Myocyte (in vitro differentiated cells): ENCODE data around the gene ABCG2. TPM values are rescaled to one million over a fixed set of nuclear protein-coding genes. Genes with fewer than 3 reads are reported as not detected.
"Not testable (repeated sequence)": the region's sequence is repeated elsewhere in the genome, so short reads cannot be mapped to it uniquely, and the experiment has no call there.

Experiments
- DNase-seq: peaks from one replicate; pipeline ENCODE4 v3.0.0-alpha.2; 2012; ENCODE audit warnings: low read depth
- total RNA-seq: library from RNA; depleted of rRNA; stranded (reverse); fragments of >200 nt; gene quantifications from 2 replicates; pipeline ENCODE4 v1.2.3, GENCODE V29; 2014

Gene ABCG2
- total RNA-seq, 1 donor from 2014 or later = 0.88 TPM

DNA sequence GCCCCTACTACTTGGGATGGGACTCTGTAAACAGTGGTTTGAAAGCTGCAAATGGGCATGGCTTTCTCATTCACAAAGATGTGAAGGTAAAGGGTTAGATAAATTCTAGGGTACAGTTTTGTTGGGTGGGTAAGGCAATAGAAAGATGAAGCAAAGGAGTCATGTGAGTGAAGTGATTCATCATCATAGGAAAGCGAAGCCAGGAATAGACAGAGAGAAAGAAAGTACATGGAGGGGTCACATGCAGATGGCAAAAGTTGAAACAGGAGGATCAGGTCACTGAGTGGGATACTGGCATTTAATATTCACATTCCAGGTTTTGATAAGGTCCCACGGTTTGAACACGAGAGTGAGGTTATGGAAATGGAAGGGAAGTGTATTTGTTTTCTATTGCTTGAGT, 8.2 kb upstream of the ABCG2 start:
- no peak for DNase-seq

DNA sequence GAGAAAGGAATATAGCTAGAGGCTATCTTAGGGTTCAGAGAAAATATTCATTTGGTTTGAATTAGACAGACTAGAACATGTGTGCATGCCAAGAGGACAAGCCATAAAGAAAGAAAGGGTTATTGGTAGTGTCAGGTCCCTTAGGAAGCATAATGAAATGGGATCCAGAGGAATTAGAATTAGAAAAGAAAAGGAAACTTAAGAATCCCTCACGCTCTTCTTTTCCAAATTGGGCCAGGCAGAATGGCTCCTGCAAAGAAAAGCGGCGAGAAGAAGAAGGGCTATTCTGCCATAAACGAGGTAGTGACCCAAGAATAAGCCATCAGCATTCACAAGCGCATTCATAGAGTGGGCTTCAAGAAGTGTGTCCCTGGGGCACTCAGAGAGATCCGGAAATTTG, 4.9 kb upstream of the ABCG2 start:
- DNase-seq = no peak

DNA sequence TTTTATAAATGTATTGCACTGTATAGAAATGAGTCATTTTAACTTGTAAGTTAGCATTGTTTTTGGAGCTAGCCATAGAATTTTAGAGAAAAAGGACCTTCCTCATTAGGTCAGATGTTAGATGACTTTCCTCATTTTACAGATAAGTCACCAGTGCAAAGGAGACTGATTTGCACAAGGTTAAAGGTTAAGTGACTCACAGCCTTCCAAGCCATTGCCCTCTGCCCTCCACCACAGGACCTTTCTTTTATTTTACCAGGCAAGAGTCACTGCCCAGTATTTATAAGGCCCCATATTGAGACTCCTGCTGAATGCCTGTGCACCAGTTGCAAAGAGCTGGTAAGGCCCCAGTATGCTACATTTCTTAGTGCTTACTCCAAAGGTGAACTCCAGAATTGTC, 4.2 kb upstream of the ABCG2 start:
- no peak for DNase-seq

DNA sequence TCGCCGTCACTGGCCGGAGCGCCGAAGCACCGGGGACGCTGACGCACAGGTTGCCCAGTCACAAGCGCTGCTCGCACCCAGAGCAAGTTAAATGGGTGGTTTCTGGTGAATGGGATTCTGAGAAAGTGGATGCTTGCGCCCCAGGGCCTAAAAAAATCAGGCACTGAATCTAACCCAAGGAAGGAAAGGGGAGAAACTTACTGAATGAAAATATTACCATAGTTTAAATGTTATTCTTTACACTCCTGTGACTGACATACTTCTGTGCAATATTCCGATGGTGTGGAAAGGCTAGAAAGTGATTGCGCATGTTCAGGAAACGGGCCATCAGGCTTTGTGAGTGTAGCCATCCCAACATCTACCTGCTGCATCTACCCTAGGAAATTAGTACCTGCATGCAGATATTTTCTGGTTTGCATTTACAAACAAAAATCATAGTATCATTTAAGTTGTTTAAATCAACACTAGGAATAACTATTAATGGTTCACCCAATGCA, 838 bp upstream of the ABCG2 start:
- DNase-seq = no peak

DNA sequence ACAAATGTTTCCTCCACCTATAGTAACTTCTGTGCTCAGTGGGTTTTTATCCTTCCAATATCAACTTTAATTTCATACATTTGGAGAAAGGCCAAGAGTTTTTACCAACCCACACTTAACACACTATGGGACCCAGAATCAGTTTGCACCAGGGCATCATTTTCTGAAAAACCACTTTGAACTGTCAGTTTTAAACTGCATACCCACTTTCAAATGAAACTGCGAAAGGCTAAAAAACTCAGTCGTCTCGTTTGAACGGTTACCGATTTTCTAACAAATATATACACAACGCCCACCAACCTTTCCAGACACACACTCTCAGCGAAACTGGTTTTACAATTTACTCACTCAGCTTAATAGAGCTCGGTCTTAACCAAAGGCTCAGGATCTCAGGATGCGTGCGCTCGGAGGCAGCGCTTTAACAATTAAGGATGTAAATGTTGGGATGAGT, 376 bp downstream of the ABCG2 start:
- no peak for DNase-seq

DNA sequence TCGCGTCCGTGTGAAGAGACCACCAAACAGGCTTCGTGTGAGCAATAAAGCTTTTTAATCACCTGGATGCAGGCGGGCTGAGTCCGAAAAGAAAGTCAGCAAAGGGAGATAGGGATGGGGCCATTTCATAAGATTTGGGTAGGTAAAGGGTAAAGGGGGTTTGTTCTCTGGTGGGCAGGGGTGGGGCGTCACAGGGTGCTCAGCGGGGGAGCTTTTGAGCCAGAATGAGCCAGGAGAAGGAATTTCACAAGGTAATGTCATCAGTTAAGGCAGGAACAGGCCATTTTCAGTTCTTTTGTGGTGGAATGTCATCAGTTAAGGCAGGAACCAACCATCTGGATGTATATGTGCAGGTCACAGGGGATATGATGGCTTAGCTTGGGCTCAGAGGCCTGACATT, 6.1 kb downstream of the ABCG2 start:
- DNase-seq = not testable (repeated sequence)

DNA sequence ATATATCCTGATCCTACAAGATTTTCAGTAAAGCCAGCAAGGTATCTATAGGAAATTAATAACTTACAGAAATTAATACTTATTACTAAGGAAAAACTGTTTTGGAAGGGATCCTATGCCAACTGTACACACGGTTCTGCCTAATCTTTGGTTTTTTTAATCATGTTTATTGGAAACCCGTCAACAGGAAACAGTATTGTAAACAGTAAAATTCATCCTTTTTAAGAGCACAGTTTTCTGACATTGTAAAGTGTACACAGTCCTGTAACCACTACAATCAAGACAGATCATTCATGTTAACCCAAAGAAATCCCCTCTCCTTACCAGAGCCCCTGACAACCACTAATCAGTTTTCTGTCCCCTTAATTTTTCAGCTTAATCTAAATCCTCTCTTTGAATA, 9.9 kb downstream of the ABCG2 start:
- no peak for DNase-seq

DNA sequence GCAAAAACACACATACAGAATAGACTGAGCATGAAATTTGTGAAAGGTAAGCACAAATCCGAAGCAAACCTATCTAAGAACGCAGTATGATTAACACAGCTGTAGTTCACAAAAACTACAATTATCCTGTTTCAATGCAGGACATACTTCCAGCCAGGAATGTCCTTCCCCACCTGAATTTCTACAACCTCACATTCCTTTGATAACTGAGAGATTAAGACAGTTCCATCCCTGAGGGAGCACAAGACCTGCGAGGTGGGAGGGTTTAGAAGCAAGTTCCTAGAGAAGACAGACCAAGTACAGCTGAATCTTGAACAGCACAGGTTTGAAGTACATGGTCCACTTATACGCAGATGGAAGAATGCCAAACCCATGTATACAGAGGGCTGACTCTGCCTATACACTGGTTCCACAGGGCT, 10.6 kb downstream of the ABCG2 start:
- DNase-seq = no peak

DNA sequence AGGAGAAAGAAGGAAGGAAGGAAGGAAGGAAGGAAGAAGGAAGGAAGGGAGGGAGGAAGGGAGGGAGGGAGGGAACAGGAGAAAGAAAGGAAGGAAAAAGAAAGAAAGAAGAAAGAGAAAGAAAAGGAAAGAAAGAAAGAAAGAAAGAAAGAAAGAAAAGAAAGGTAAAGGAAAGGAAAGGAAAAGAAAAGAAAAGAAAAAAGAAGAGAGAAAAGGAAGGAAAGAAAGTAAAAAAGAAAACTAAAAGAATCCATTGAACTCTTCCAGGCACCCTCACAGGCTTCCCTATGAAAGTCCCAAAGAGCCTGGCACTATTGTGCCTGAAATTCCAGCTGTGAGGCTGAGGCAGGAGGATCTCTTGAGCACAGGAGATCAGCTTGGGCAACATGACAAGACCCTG, 11.5 kb downstream of the ABCG2 start:
- no peak for DNase-seq

DNA sequence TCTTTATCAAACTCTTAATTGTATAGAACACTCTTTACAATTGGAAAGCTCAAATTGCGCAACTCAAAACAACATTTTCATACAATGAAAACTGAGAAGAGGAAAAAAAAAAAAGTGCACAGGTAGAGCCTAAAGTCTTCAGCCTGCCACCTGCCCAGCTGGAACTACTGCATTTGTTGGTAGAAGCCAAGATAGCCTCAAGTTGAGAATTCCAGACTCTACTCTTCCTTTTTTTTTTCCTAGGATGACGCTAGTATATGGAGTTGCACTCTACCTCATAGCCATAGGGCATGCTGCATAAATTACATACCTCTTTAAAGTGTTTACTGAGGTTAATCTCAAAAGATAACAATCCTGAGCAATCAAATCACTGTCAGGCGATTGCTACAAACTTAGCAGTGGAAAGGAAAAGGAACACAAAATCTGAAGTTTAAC, 13.6 kb downstream of the ABCG2 start:
- DNase-seq = no peak

DNA sequence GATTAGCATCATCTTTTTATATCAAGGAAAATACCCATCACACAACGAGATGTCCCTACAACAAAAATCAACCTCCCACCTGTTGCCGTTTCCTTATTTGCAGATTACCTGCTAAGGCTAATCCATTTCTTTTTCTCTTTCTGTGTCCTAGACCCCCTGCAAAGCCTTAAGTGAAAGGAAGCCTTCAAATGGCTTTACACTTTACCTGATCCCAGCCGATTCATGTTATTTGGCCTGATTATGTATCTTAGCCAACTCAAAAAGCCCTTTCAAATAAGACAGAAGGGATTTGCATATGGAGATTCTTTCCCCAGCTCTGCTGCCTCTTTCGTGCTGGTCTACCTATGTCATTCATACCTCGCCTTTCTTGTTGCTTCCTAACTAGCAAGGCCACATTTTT, 14.4 kb downstream of the ABCG2 start:
- no peak for DNase-seq

DNA sequence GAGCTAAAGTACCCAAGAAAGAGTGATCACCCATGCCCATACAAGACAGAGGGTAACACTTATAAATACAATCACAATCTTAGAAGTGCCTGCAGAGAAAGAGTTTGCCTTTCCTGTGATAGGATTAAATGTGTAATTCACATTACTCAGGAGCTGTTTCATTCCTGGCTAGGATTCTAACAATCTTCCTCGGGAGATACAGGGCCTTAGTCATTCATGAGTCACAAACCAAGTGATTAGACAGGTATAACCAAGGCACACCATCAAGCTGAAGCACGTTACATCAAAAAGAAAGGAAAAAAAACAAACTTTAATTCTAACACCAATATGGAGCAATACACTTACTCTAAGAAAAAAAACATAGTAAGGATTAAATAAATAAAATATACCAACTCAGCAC, 14.9 kb downstream of the ABCG2 start:
- DNase-seq = no peak

DNA sequence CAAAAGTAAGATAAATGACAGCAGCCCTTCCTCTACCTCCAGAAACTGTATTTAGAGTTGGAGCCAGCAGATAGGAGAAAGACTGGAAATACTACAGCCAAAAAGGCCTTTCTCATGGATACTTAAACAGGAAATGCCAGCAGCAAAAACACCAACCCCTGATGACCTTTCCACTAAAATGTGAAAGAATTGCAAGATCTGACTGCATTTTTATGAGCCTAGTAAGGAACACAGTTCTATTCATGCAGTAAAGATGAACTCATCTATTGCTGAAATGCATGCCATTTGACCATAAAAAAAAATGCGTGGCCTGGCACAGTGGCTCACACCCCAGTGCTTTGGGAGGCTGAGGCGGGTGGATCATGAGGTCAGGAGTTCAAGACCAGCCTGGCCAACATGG, 19.9 kb downstream of the ABCG2 start:
- DNase-seq = peak; percentile 22

DNA sequence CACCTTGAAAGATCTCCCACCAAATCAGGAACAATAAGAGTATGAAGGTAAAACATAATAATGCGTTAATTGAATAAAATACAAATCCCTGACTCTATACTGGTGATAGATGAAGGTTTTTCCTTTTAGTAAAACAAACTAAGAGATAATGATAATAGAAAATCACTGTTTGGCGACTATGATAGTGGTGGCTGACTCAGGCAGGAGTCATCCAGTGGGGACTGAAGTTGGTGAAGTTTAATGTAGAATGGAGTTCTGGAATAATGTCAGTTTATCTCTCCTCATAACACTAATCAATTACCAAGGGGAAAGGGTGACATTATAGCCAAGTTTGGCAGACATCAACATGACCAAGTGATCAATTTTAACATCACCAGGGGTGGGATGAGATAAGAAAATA, 21.3 kb downstream of the ABCG2 start:
- DNase-seq = no peak

DNA sequence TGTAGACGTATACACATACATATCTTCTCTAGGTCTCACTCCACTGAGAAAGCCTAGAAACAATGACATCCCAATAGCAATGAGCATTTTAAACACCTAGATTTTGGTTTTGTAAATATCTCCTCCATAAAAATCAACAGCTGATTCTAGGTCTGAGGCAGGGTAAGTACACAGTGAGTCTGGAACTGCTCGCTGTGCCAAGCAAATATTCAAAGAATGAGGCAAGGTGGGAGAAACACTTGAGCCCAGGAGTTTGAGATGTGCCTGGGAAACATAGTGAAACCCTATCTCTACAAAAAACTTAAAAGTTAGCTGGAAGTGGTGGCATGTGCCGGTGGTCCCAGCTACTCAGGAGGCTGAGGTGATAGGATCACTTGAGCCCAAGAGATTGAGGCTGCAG, 22.2 kb downstream of the ABCG2 start:
- no peak for DNase-seq

DNA sequence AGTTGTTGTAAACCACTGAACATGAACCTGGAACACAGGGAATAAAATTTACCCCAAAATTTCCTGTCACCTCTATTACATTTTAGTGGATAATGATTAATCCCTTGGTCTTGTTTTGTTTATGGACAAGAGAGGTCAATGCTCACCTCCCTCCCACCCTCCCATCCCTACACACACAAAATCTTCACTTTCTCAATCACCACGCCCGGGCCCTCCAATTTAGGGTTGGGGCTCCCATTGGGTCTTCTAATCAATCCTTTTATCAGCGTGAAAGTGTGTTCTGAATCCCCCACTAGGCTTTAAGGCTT, 23.1 kb downstream of the ABCG2 start:
- DNase-seq = no peak

DNA sequence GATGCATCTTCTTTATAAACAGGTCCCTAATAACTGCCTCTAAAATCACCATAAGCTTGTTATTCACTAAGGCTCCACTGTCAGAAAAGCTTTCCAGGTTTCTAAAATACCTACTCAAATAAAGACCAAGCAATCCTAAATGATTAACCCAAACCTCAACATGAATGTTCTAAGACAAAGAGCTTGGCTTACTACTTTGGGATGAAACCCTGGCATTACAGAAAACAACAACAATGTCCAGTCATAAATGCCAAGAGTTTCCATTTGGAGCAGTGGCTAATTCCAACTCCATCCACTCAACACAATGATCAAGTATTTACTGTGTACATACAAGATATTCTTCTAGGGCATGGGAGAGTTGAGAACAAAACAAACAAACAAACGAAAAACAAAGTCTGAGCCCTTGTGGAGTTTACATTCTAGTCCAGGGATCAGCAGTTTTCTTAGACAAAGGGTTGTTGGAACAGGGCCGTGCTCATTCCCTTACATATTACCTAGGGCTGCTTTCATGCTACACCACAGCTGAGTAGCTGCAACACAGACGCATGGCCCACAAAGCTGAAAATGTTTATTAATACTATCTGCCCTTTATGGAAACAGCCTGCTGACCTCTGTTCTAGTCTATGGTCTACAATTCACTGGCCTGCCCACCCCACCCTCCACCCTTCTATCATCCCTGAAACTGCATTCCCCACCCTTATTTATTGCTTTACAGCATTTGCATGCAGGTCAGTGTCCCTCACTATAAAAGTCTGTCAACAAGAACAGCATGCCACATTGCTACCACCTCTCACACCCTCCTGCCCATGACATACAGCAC, 23.7 kb downstream of the ABCG2 start:
- no peak for DNase-seq

DNA sequence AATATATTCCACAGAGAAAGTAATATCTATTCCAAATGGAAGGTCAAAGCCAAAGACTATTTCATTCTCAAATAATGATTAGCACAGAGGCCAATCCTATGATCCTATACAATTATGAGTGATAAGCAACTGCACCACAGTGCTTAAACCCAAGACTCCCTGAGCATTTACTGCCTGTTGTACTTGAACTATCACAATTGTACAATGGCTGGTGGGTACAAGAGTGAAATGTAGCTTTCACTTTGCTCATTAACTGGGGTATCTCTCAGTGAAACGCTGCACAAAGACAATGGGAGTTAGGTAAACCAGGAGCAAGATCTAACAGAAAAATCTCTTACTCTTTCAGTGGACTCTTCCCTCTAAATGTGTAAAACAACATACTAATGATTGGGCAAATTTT, 24.3 kb downstream of the ABCG2 start:
- DNase-seq = no peak

DNA sequence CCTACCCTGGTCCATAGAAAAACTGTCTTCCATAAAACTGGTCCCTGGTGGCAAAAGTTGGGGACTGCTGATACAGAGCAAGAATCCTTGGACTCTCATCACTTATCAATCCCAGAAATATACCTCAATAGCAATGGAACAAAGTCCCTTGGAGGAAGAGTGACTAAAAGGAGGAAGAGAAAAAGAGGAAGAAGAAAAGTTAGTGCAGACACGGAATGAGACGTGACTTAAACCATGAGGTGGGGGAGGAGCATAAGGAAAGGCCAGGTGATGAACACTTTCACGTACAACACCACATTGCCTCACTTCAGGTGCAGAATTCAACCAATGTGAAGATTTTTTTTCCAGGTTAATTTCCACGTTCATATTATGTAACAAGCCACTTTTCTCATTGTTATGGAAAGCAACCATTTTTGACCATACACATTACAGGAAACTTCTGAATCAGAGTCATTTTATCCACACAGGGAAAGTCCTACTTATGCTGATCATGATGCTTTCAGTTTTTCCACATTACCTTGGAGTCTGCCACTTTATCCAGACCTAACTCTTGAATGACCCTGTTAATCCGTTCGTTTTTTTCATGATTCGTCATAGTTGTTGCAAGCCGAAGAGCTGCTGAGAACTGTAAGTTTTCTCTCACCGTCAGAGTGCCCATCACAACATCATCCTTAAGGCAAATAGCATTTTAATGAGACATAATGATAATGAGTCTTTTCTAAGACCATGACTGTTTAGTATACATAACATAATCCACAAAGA, 27.7 kb downstream of the ABCG2 start:
- no peak for DNase-seq

DNA sequence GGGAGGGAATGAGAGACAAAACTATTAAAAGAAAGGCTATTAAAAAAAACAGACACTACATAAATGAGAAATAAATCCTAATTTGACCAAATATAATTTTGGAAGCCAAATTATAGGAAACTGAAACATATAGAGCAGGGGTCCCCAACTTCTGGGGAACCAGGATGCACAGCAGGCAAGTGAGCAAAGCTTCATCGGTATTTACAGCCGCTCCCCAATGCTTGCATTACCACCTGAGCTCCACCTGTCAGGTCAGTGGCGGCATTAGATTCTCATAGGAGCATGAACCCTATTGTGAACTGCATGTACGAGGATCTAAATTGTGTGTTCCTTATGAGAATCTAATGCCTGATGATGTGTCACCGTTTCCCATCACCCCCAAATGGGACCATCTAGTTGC, 28.4 kb downstream of the ABCG2 start:
- DNase-seq = no peak

DNA sequence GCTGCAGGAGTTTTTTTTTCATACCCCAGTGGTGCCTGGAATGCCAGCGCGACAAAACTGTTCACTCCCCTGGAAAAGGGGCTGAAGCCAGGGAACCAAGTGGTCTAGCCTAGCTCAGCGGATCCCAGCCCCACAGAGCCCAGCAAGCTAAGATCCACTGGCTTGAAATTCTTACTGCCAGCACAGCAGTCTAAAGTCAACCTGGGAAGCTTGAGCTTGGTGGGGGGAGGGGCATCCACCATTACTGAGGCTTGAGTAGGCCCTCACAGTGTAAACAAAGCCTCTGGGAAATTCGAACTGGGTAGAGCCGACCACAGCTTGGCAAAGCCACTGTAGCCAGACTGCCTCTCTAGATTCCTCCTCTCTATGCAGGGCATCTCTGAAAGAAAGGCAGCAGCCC, 36.2 kb downstream of the ABCG2 start:
- DNase-seq = peak; percentile 33

DNA sequence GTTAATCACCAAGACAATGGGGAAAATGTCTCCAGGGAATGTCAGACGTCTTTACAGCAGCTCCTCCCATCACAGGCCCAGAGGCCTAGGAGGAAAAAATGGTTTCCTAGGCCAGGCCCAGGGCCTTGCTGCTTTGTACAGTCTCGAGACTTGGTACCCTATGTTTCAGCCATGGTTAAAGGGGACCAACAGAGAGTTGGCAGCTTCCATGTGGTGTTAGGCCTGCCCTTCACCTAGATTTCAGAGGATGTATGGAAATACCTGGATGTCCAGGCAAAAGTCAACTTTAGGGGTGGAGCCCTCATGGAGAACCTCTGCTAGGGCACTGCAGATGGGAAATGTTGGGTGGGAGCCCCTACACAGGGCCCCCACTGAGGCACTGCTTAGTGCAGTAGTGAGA, 38.5 kb downstream of the ABCG2 start:
- DNase-seq = no peak

DNA sequence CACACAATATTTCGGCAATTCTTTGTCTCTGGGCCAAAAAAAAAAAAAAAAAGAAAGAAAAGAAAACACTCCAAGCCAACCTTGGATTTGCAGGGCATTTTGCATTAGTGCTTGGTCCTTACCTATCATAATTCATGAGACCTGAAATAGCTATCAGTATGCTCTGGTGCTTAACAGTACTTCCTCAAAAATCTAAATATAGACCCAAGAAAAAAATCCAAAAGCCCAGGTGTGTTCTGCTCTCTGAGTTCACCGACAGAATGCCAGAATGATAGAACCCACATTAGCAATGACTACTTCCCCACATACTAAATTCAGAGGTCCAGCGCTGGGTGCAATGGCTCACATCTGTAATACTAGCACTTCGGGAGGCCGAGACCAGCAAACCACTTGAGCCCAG, 42.9 kb downstream of the ABCG2 start:
- DNase-seq = no peak
